NT2/D1 (cell line): Measurements from ENCODE around the gene USP15.

ENCODE experiments used
- SUZ12 ChIP-seq: IDR thresholded peaks from 2 replicates; pipeline ENCODE4 v1.6.1; 2011; ENCODE audit not compliant: insufficient read length, insufficient read depth; ENCODE audit errors: extremely low read depth
- YY1 ChIP-seq: IDR thresholded peaks from 2 replicates; pipeline ENCODE4 v1.6.1; 2011; ENCODE audit not compliant: insufficient read length, insufficient read depth
- ZNF274 ChIP-seq: IDR thresholded peaks from 2 replicates; pipeline ENCODE4 v1.6.1; 2011; ENCODE audit warnings: mild to moderate bottlenecking, low read depth, low read length

GRCh38 chr12:62239571-62239970, 20.6 kb upstream of the USP15 start:
- TF ChIP-seq YY1 (no peak), ZNF274 (no peak), SUZ12 (no peak)
